ENCODE data around the gene GPR161.

GPR161 gene

DNA sequence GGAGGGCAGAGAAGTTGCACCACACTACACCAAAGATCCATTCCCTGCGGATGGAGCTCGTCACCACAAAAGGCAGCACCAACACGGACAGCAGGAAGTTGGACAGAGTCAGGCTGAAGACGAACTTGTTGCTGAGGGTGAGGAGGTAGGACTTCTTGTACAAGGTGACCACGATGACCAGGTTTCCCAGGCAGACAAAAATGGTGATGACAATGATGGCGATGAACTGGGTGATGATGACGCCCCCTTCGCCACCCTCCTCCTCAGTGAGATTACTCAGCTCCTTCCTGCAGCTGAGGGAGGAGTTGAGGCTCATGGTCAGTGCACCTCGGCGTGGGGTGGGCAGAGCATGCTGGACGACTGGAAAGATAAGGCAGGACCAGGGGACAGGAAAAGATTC is 32.2 kb downstream of the GPR161 start:
- no peak for DNase-seq (ENCODE audit: extremely low read depth, low read depth)
- TF ChIP-seq, protein P1, sequence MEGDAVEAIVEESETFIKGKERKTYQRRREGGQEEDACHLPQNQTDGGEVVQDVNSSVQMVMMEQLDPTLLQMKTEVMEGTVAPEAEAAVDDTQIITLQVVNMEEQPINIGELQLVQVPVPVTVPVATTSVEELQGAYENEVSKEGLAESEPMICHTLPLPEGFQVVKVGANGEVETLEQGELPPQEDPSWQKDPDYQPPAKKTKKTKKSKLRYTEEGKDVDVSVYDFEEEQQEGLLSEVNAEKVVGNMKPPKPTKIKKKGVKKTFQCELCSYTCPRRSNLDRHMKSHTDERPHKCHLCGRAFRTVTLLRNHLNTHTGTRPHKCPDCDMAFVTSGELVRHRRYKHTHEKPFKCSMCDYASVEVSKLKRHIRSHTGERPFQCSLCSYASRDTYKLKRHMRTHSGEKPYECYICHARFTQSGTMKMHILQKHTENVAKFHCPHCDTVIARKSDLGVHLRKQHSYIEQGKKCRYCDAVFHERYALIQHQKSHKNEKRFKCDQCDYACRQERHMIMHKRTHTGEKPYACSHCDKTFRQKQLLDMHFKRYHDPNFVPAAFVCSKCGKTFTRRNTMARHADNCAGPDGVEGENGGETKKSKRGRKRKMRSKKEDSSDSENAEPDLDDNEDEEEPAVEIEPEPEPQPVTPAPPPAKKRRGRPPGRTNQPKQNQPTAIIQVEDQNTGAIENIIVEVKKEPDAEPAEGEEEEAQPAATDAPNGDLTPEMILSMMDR (IDR thresholded peaks at IDR 0.05; ENCODE audit: low read depth, low read length) = no peak

DNA sequence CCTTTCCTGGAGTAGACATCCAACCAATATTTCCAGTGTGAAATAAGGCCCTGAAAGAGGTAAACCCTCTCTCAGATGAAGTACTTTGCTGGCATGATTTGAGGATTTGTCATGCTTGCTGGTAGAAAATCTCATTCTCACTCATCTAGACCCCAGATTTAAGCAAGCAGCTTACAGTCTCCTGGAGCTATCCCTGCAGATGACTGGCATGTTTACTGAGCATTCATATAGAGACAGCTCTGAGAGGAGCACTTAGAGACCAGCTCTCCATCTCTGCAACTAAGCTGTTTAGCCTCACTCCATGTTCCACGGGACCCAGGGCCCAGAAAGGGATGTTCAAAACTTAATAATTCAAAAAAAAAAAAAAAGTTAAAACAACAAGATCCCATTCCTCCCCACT is 34.2 kb downstream of the GPR161 start:
- DNase-seq (ENCODE audit: extremely low read depth, low read depth) = no peak
- TF ChIP-seq, protein P1 (IDR thresholded peaks at IDR 0.05; ENCODE audit: low read depth, low read length) = no peak

DNA sequence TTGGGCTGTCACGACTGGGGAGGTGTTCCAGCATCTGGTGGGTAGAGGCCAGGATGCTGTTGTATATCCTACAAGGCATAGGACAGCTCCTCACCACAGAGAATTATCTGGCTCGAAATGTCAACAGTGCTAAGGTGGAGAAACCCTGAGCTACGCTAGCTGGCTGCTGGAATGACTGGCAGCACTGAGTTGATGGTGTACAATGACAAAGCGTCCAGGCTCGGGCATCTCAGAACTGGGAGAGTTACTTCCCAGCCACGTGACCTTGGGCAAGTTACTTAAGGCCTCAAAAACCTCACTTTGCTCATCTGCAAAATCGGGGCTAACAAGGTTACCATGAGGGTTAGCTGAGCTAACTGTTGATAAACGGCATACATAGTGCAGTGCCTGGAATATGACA is 35.4 kb downstream of the GPR161 start:
- DNase-seq (ENCODE audit: extremely low read depth, low read depth) = no peak
- TF ChIP-seq, protein P1 (IDR thresholded peaks at IDR 0.05; ENCODE audit: low read depth, low read length) = no peak

DNA sequence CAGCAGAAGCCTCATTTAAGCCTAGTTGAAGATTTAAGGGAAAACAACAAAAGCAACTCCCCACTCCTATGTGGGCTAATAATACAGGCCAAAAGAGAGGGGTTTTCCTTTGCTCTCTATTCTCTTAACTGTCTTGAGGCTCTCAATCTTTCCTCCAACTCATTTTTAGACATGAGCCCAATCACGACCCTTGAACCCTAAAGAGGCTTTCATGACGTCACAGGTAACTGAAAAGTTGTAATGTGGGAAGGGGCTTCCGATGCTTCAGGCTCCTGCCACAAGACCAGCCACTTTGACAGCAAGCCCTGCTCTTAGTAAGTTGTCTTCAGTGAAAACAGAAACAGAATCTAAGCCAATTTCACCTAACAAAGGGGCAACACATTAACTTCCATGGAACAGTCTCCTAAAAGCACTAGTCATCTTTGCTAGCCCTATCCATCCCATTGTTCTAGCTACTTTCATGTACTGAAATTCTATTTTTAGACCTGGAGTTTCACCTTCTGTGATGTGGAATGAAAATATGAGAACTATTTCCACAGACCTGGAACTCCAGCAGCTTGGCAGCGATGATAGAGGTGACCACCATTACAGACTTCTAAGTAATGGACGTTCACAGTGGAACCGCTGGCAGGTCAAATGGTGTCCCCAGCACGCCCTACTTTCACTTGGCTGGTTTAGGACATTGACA is 36.3 kb downstream of the GPR161 start:
- DNase-seq (ENCODE audit: extremely low read depth, low read depth) = no peak
- TF ChIP-seq, protein P1 (IDR thresholded peaks at IDR 0.05; ENCODE audit: low read depth, low read length) = no peak

DNA sequence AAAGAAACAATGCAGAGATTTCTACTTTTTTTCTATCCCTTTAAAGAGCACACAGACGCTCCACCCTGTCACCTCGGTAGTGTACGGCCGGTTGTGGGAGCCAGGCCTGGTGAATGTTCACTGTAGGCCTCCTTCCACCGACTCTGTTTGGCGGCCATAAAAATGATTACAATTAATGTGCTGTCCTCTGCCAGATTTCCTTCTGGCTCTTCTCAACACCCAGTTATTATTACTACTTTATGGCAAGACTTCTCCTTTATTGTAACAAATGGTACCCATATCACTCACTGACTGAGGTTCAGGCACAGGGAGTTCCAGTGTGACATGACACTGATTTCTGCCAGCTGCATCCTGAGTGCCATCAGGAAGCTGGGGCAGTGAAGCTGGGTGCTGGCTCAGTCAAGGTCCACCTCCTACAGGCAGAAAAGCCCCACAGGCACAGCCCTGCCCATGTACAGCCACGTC is 37.4 kb downstream of the GPR161 start:
- TF ChIP-seq, protein P1 (IDR thresholded peaks at IDR 0.05; ENCODE audit: low read depth, low read length) = no peak
- DNase-seq (ENCODE audit: extremely low read depth, low read depth) = no peak

DNA sequence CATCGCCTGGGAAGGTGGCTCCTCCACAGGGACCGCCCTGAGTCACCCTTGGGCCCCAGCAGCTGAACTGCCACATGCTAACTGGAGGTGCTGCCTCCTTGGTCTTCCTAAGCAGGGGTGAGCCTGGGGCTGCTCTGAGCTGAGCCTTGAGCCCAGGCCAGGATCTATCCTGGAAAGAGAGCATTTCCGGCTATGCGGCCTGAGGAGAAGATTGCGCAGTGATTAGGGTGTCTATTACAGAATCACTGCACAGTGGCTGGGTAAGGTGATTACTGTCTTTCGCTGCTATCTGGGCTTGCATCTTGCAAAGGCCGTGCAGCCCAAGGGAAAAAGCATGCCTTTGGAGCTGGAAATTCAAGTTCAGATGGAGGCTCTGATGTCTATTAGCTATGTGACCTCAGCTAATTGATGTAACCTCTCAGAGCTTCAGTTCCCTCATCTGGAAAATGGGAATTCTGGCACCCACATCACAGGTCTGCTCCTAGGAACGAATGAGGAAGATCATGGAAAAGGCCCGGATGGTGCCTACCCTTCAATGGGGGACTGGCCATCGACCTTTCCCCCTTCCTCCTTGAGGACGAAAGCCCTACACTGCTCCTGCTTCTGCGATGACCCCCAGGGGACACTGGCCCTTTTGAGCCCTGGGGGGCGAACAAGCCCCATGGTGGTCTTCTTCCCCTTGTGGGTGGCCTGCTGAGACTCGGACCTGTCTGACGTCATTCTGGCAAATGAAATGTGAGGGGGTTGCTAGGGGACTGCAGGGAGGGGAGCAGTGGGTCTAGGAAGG is 38.0 kb downstream of the GPR161 start:
- DNase-seq (ENCODE audit: extremely low read depth, low read depth) = no peak

More for the DNA sequence above, 38.0 kb downstream of the GPR161 start:
- TF ChIP-seq, protein P1 (IDR thresholded peaks at IDR 0.05; ENCODE audit: low read depth, low read length) = no peak
